Stimulated activated naive CD8-positive, alpha-beta T cell treated with anti-CD3 and anti-CD28 coated beads, Interleukin-15, amount 100 ng/mL, for 72 hours (primary cell): ENCODE measurements around the gene ITGAV.

ENCODE experiments used
- ATAC-seq: fragments of 150-1000 bp; cut with Tn5 transposase; 2 replicates; pipeline ENCODE4 v1.10.0; 2021; ENCODE audit warnings: mild to moderate bottlenecking, moderate library complexity
- DNase-seq, 2 donors: peaks; one replicate each; pipeline ENCODE4 v3.0.0; 2021 to 2022
- H3K27ac Mint-ChIP-seq, 2 donors: one replicate each; pipeline ENCODE4 v1.8.0; 2022; ENCODE audit warnings: mild to moderate bottlenecking in 2 of 2, mixed read lengths in 2 of 2, moderate library complexity in 2 of 2
- H3K27me3 Mint-ChIP-seq: one replicate; pipeline ENCODE4 v1.8.0; 2022; ENCODE audit warnings: mixed read lengths
- H3K4me1 Mint-ChIP-seq: one replicate; pipeline ENCODE4 v1.8.0; 2022; ENCODE audit warnings: mild to moderate bottlenecking, mixed read lengths
- H3K4me3 Mint-ChIP-seq, 2 donors: one replicate each; pipeline ENCODE4 v1.8.0; 2022; ENCODE audit warnings: mild to moderate bottlenecking in 2 of 2, mixed read lengths in 2 of 2, moderate library complexity in 1 of 2
- H3K9me3 Mint-ChIP-seq, 2 donors: one replicate each; pipeline ENCODE4 v1.8.0; 2022; ENCODE audit warnings: mixed read lengths in 2 of 2

ITGAV gene

DNA sequence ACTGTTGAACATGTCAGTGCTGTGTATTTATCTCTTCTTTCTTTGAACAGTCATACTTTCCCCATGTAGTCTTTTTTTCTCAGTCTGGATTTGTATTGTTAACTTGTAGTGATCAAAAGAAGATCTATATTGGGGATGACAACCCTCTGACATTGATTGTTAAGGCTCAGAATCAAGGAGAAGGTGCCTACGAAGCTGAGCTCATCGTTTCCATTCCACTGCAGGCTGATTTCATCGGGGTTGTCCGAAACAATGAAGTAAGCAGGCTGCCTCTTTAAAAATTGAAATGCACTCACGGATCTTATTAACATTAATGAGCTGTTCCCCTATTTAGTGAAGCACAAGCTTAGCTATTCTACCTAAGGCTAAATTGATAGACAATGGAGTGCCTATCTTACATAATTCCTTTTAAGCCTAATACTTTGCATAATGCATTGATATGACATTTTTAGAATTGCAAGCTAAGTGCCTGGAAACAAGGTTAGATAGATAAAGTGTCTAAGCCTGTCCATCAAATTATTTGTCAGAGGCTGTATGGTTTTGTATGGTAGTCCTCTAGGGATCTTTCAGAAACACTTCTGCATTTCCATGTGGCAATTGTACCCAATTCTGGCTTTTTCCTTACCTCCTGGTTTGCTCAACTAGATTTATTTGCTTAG is 74.7 kb downstream of the ITGAV start:
- ATAC-seq, result no peak
- H3K4me1 Mint-ChIP-seq, result no peaks in the 10 kb centered on the region
- no peak overlapping the region for H3K4me3 Mint-ChIP-seq
- no peak overlapping the region for H3K27ac Mint-ChIP-seq
- H3K9me3 Mint-ChIP-seq, result no peaks in the 10 kb centered on the region
- H3K27me3 Mint-ChIP-seq, result no peaks in the 10 kb centered on the region
- no peak for DNase-seq

DNA sequence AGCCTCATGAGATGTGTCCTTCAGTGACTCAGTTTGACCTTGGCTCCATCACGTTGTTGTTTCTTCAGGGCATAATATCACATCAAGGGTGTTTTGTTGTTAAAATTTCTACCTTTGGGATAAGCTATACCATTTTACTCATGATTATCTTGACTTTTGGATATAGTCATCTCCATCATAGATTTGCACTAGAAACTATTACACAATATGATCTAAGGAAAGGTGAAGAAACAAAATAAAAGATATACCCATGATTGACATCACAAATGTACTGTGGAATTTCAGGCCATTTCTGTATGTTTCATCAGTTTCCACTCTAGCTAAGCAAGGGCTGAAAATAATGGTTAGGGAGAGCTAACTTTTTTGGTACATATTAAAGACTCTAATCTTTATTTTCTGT is 79.3 kb downstream of the ITGAV start:
- no peaks in the 10 kb centered on the region for H3K4me1 Mint-ChIP-seq
- no peaks in the 10 kb centered on the region for H3K27me3 Mint-ChIP-seq
- no peak for DNase-seq
- peaks cover 7 to 8% of the 10 kb centered on the region in 2 donors for H3K9me3 Mint-ChIP-seq
- no peak overlapping the region for H3K4me3 Mint-ChIP-seq
- no peak overlapping the region for H3K27ac Mint-ChIP-seq
- no peak for ATAC-seq

DNA sequence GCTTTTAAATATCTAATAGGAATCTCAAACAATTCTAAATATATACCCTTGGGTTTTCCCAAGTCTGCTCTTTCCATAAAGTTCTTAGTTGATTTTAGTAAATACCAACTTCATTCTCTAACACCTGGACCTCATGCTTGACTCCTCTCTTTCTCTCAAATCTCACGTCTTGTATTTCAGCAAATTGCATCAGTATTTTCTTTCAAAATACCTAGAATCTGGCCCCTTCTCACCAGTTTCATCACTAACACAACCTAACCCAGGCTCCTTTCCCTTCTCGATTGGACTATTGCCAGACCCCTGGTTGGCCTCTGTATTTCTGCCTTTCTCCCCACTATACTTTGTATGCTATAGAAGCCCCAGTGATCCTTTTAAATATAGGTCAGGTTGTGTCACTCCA is 81.0 kb downstream of the ITGAV start:
- Mint-ChIP-seq H3K9me3 (peaks cover 7 to 8% of the 10 kb centered on the region in 2 donors), H3K27ac (peak overlapping the region; percentile 14 to 62), H3K4me3 (no peak overlapping the region), H3K4me1 (no peaks in the 10 kb centered on the region), H3K27me3 (no peaks in the 10 kb centered on the region)
- DNase-seq, result no peak
- ATAC-seq, result peak; percentile 49

DNA sequence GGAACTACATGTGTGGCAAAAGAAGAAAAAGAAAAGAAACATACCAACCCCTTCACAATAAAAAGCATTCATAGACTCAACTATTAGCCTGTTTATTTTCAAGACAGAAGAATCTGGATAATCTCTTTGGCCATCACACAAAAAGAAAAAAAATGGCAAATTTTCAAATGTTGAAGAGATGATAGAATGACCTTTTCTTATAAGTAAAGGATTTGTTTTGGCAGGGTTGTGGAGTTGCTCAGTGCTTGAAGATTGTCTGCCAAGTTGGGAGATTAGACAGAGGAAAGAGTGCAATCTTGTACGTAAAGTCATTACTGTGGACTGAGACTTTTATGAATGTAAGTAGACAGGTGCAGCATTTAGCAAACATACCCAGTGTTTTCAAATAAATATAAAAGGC is 85.5 kb downstream of the ITGAV start:
- H3K4me3 Mint-ChIP-seq, result no peak overlapping the region
- H3K27ac Mint-ChIP-seq, result no peak overlapping the region
- no peaks in the 10 kb centered on the region for H3K27me3 Mint-ChIP-seq
- peaks cover 7 to 8% of the 10 kb centered on the region in 2 donors for H3K9me3 Mint-ChIP-seq
- ATAC-seq (no peak), DNase-seq (no peak)
- H3K4me1 Mint-ChIP-seq, result no peaks in the 10 kb centered on the region

DNA sequence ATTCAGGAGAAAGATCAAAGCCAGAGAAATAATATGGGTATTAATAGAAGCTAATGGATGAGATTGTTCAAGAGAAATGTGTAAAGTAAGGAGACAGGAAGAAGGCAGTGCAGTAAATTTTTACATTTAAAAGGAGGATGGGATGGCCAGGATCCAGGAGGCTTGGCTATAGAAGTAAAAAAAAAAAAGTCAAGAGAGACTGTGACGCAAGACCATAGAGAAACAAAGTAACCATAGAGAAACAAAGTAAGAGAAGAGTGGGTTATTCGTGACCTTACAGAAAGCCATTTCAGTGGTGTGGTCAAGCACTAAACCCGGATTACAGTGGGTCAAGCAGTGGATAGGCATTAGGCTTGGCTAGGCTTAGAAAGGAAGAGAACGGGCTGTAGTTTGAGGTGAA is 93.5 kb downstream of the ITGAV start:
- Mint-ChIP-seq H3K27me3 (no peaks in the 10 kb centered on the region), H3K27ac (no peak overlapping the region), H3K9me3 (peaks cover 13 to 23% of the 10 kb centered on the region in 2 donors), H3K4me3 (no peak overlapping the region), H3K4me1 (no peaks in the 10 kb centered on the region)
- no peak for DNase-seq
- ATAC-seq, result no peak

DNA sequence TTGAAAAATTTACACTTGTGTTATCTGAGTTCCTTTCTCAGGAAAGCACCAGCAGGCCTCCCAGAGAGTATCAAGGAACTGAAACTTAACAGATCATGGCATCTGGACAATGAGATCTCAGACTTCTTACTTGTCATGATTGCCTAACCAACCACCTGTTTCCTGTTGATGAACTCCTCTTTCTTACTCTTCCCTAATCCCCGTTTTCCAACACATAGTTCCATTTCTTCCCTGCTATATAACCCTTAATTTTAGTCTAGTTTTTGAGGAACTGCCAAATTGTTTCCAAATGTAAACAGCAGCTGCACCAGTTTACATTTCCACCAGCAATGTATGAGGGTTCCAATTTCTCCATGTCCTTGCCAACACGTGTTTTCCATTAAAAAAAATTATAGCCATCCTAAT is 98.0 kb downstream of the ITGAV start:
- ATAC-seq (no peak), DNase-seq (no peak)
- peaks cover 15 to 26% of the 10 kb centered on the region in 2 donors for H3K9me3 Mint-ChIP-seq
- no peak overlapping the region for H3K27ac Mint-ChIP-seq
- H3K4me1 Mint-ChIP-seq, result no peaks in the 10 kb centered on the region
- no peak overlapping the region for H3K4me3 Mint-ChIP-seq
- peaks cover 15% of the 10 kb centered on the region for H3K27me3 Mint-ChIP-seq

DNA sequence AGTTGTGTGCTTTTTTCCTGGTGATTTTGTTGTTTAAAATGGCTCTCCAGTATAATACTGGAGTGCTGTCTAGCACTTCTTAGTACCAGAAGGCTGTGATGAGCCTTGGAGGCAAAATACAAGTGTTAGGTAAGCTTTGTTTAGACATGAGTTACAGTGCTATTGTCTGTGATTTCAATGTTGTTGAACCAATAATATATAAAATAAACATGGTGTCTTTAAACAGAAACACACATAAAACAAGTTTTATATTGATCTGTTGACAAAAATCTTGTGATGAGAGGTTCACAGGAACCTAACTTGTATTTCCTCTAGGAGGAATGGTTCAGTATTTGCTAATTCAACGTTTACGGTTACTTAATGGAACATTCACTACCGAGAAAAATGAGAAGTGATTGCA is 99.0 kb downstream of the ITGAV start:
- DNase-seq, result no peak
- peaks cover 24% of the 10 kb centered on the region for H3K27me3 Mint-ChIP-seq
- ATAC-seq, result no peak
- no peak overlapping the region for H3K27ac Mint-ChIP-seq
- H3K4me1 Mint-ChIP-seq, result no peaks in the 10 kb centered on the region
- H3K4me3 Mint-ChIP-seq, result no peak overlapping the region
- H3K9me3 Mint-ChIP-seq, result peaks cover 15 to 18% of the 10 kb centered on the region in 2 donors

DNA sequence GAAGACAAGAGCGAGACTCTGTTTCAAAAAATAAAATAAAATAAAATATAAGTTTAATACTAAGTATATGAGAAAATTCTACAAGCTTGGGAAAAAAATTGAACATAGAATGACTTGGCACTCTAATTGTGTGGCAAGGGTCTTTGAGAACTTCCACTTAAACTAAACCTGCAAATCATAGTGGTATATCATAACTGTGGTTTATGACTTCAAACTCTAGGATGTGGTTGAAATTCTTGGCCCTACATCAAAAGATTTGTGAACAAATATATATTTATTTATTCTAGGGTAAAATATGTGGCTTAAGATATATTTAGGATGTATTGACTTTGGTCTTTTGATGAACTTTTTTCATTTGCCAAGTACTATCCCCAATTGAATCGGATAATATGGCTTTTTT is 100.9 kb downstream of the ITGAV start:
- H3K4me3 Mint-ChIP-seq, result no peak overlapping the region
- ATAC-seq (no peak), DNase-seq (no peak)
- peaks cover 43% of the 10 kb centered on the region for H3K27me3 Mint-ChIP-seq
- H3K4me1 Mint-ChIP-seq, result peaks cover 12% of the 10 kb centered on the region
- peaks cover 15% of the 10 kb centered on the region in 2 donors for H3K9me3 Mint-ChIP-seq
- H3K27ac Mint-ChIP-seq, result no peak overlapping the region

DNA sequence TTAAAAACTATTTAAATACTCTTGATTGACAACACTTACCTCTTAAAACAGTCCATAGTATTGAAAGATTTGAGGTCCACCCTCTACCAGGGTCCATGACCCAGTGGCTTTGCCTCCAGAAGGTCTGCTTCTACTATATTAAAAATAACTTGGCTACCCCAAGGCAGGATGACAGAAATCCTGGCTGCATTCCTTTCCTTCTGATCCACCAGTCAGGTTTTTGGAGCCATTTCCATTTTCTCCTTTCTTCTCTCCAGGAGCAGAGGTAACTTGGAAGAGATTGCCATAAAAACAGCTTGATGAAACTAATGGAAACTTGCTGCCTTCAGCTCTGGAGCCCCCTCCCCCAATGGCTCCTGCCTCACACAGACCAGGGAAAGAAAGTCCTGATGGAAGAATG is 101.4 kb downstream of the ITGAV start:
- H3K27me3 Mint-ChIP-seq, result peaks cover 44% of the 10 kb centered on the region
- no peak overlapping the region for H3K4me3 Mint-ChIP-seq
- peaks cover 14 to 15% of the 10 kb centered on the region in 2 donors for H3K9me3 Mint-ChIP-seq
- ATAC-seq (no peak), DNase-seq (no peak)
- peaks cover 12% of the 10 kb centered on the region for H3K4me1 Mint-ChIP-seq
- H3K27ac Mint-ChIP-seq, result no peak overlapping the region

DNA sequence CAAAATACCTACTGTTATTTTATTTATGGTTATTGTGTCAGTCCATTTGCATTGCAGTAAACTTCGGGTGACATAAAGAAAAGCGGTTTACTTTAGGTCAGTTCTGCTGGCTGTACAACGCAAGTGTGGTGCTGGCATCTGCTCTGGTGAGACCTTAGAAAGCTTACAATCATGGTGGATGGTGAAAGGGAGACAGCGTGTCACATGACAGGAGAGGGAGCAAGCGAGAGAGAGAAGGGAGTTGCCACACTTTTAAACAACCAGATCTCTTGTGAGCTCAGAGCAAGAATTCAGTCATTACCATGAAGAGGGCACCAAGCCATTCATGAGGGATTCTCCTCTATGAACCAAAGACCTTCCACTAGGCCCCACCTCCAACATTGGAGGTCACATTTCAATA is 102.0 kb downstream of the ITGAV start:
- no peak overlapping the region for H3K4me3 Mint-ChIP-seq
- H3K4me1 Mint-ChIP-seq, result peaks cover 12% of the 10 kb centered on the region
- no peak for DNase-seq

DNA sequence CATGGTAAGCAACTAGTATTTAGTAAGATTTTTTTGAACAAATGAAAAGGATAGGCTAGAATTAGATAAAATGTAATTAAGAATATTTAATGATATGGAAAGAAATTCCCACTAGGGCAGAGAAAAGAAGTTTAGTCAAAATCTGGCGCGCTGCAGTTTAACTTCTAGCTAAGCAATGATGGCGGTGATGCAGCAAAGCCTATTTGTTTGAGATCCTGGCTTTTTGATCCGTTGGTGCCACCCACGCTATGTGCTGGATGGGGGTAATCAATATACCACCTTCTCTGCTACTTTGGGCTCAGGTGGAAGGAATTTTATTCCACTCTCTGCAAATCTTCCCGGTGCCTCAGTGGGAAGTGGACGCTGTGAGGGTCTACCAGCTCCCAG is 103.6 kb downstream of the ITGAV start:
- Mint-ChIP-seq H3K4me1 (peaks cover 12% of the 10 kb centered on the region), H3K27me3 (peaks cover 54% of the 10 kb centered on the region), H3K4me3 (peak overlapping the region; percentile 83 to 86), H3K27ac (no peak overlapping the region), H3K9me3 (peaks cover 1 to 2% of the 10 kb centered on the region in 2 donors)
- no peak for ATAC-seq
- DNase-seq, result no peak

More for the DNA sequence above, 102.0 kb downstream of the ITGAV start:
- Mint-ChIP-seq H3K9me3 (peaks cover 14 to 15% of the 10 kb centered on the region in 2 donors), H3K27ac (no peak overlapping the region), H3K27me3 (peaks cover 51% of the 10 kb centered on the region)
- ATAC-seq, result no peak

DNA sequence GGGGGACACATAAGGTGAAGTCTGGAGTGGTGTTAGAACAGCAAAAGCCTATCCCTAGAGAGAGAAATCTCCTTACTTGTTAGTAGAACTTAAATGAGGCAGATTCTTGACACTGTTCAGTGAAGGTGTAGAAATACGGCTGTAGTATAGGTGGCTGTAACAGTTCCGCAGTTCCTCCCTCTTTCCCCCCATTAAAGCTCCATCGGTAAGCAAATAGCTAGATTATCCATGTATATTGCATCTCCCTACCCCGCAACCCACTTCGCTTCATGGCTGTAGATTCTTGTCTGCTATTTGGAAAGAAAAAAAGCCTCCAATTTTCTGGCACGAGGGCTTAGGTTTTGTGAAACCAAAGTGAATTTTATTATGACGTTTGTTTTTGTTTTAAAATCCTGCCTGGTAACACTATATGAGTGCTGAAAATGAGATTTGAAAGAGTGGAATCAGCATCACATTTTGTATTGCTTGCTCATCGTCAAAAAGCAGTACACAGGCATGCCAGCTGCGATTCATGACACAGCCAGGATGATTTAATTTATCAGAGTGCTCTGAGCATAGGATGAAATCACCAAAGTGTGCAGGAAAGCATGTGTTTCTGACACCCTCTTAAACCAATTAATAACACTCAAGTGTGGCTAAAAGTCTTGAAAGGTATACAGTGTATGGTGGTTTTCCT is 105.4 kb downstream of the ITGAV start:
- DNase-seq (no peak), ATAC-seq (no peak)
- Mint-ChIP-seq H3K27ac (no peak overlapping the region), H3K4me1 (peaks cover 12% of the 10 kb centered on the region), H3K4me3 (peak overlapping the region in 1 of 2 donors; percentile 83), H3K9me3 (peaks cover 0 to 4% of the 10 kb centered on the region in 2 donors), H3K27me3 (peaks cover 71% of the 10 kb centered on the region)

DNA sequence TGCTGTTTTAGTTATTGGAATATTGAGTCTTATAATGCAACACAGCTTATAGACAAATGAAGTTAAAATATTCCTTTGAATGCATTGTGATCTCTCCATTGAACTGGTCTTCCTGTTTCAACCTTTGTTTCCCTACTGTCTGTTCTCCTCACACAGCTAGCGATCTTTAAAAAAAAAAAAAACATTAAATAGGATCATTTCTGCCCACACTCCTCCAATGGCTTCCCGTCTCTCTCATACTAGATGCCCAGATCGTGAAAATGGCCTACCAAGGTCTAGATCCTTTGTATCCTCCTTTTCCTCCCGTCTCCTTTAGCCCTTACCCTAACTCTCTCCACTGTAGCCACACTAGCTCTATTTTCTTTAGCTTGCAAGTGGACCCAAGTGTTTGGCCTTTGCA is 106.4 kb downstream of the ITGAV start:
- ATAC-seq, result no peak
- H3K4me1 Mint-ChIP-seq, result peaks cover 12% of the 10 kb centered on the region
- peaks cover 0 to 4% of the 10 kb centered on the region in 2 donors for H3K9me3 Mint-ChIP-seq
- no peak overlapping the region for H3K27ac Mint-ChIP-seq
- H3K4me3 Mint-ChIP-seq, result no peak overlapping the region
- DNase-seq, result no peak
- peaks cover 71% of the 10 kb centered on the region for H3K27me3 Mint-ChIP-seq

DNA sequence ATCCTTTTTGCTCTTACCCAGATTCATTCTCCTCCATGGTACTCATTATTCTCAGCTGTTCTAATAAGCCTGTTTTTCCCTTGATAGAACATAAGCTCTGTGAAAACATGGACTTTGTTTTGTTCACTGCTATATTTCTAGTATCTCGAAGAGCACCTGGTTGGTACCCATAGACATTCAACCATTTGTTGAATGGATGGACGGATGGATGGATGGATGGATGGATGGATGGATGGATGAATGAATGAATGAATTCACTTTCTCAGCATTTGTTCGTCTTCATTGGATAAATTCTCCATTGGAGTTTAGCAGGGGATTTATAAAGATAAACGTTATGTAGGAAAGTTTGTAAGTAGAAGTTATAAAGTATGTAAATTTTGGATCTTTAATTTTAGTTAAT is 106.9 kb downstream of the ITGAV start:
- no peak overlapping the region for H3K4me3 Mint-ChIP-seq
- no peak for ATAC-seq
- no peak overlapping the region for H3K27ac Mint-ChIP-seq
- no peak for DNase-seq
- H3K4me1 Mint-ChIP-seq, result peaks cover 12% of the 10 kb centered on the region
- peaks cover 66% of the 10 kb centered on the region for H3K27me3 Mint-ChIP-seq
- peaks cover 0 to 4% of the 10 kb centered on the region in 2 donors for H3K9me3 Mint-ChIP-seq

DNA sequence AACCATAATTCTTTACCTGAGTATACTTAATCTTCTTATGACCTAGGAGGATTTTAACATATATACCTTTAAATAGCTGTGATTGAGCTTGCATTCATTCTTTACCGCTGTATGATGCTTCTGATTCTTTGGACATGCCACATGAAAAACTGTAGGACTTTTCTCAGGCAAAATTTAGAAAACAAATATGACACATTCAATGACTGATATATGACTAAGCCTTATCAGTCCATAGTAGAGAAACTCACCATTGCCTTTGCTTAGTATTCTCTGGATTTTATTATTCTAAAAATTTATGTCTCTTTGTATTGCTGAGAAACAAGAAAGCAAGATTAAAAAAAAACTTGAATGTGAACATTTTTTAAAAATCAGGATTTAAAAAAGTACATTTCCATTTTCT is 107.7 kb downstream of the ITGAV start:
- Mint-ChIP-seq H3K4me3 (no peak overlapping the region), H3K9me3 (peaks cover 0 to 4% of the 10 kb centered on the region in 2 donors), H3K27me3 (peaks cover 60% of the 10 kb centered on the region), H3K27ac (no peak overlapping the region), H3K4me1 (peaks cover 12% of the 10 kb centered on the region)
- no peak for ATAC-seq
- DNase-seq, result no peak

DNA sequence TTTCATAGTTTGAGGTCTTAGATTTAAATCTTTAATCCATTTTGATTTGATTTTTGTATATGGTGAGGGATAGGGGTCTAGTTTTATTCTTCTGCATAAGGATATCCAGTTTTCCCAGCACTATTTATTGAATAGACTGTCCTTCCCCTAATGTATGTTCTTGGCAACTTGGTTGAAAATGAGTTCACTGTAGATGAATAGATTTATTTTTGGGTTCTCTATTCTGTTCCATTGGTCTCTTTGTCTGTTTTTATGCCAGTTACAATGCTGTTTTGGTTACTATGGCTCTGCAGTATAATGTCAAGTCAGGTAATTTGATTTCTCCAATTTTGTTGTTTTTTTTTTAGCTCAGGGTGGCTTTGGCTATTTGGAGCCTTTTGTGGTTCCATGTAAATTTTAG is 109.9 kb downstream of the ITGAV start:
- no peak for DNase-seq
- Mint-ChIP-seq H3K27ac (no peak overlapping the region), H3K4me1 (peaks cover 5% of the 10 kb centered on the region), H3K4me3 (no peak overlapping the region), H3K27me3 (peaks cover 41% of the 10 kb centered on the region), H3K9me3 (peaks cover 0 to 4% of the 10 kb centered on the region in 2 donors)
- ATAC-seq, result no peak
